Activated naive CD4-positive, alpha-beta T cell treated with anti-CD3 and anti-CD28 coated beads, Interleukin-2, amount 10 ng/mL, durations not matched to agents 7 days and 5 days (primary cell): ENCODE results near the gene SLFN12L.
"Not testable (repeated sequence)": the region's sequence is repeated elsewhere in the genome, so short reads cannot be mapped to it uniquely, and the experiment has no call there.

Source experiments
- CTCF ChIA-PET: fragments of 350-600 bp; sonication (Branson Sonifier 250); formaldehyde crosslinking; loops from one replicate; lab custom pipeline; 2021; ENCODE audit warnings: antibody characterized with exemption; lab: Charles Lee
- DNase-seq: peaks from one replicate; pipeline ENCODE4 v3.0.0-alpha.2; 2020
- H3K27ac Mint-ChIP-seq: one replicate; pipeline ENCODE4 v1.8.0; 2021; ENCODE audit warnings: mild to moderate bottlenecking, moderate library complexity, mixed read lengths
- H3K27me3 Mint-ChIP-seq: one replicate; pipeline ENCODE4 v1.8.0; 2021; ENCODE audit warnings: mild to moderate bottlenecking, mixed read lengths
- H3K36me3 Mint-ChIP-seq: one replicate; pipeline ENCODE4 v1.8.0; 2021; ENCODE audit warnings: mixed read lengths
- H3K4me1 Mint-ChIP-seq: one replicate; pipeline ENCODE4 v1.8.0; 2021; ENCODE audit warnings: mixed read lengths
- H3K4me3 Mint-ChIP-seq: one replicate; pipeline ENCODE4 v1.8.0; 2021; ENCODE audit warnings: mild to moderate bottlenecking, moderate library complexity, mixed read lengths
- H3K9me3 Mint-ChIP-seq: one replicate; pipeline ENCODE4 v1.8.0; 2021; ENCODE audit warnings: mixed read lengths

The SLFN12L gene

GRCh38 chr17:35537601-35538141 lies at the start of gene SLFN12L:
SLFN12L (minus strand) TSS chr17:35537678; CDS start chr17:35522364, 15,314 bp downstream.
- H3K27ac Mint-ChIP-seq: peak within 1 kb of the TSS; percentile 100
- peak within 1 kb of the TSS; percentile 78 for H3K4me3 Mint-ChIP-seq
- H3K27me3 Mint-ChIP-seq: no peaks in the 10 kb centered on the region
- CTCF ChIA-PET: interaction anchor here (1.0 to 8.1 kb wide), 7 partner anchors 41 to 418 kb away, joined by 3 to 86 read pairs (median 5); partner anchors contain the start of genes PEX12, RAD51D and SLFN5
- DNase-seq: peak; percentile 56
- peaks cover 51% of the 10 kb centered on the region for H3K4me1 Mint-ChIP-seq
- H3K36me3 Mint-ChIP-seq: peaks cover 34% of the 10 kb centered on the region
- no peaks in the 10 kb centered on the region for H3K9me3 Mint-ChIP-seq

- Mint-ChIP-seq H3K36me3 (peaks cover 4% of the 10 kb centered on the region), H3K27me3 (peaks cover 10% of the 10 kb centered on the region), H3K9me3 (no peaks in the 10 kb centered on the region), H3K4me1 (peaks cover 32% of the 10 kb centered on the region), H3K27ac (peak overlapping the region; percentile 97), H3K4me3 (peak overlapping the region; percentile 92)
- CTCF ChIA-PET: interaction anchor here (1.3 to 1.4 kb wide), 2 partner anchors 8 to 10 kb away, joined by 3 to 4 read pairs; partner anchors contain the start of gene PEX12
- DNase-seq: no peak
Observed at GRCh38 chr17:35586569-35587073, 49.1 kb upstream of the SLFN12L start.

GRCh38 chr17:35584061-35584460 lies 46.6 kb upstream of the SLFN12L start:
- H3K36me3 Mint-ChIP-seq: no peaks in the 10 kb centered on the region
- CTCF ChIA-PET: no interaction called here
- no peak overlapping the region for H3K4me3 Mint-ChIP-seq
- H3K4me1 Mint-ChIP-seq: peaks cover 25% of the 10 kb centered on the region
- peaks cover 10% of the 10 kb centered on the region for H3K27me3 Mint-ChIP-seq
- no peaks in the 10 kb centered on the region for H3K9me3 Mint-ChIP-seq
- no peak overlapping the region for H3K27ac Mint-ChIP-seq
- no peak for DNase-seq

- no peaks in the 10 kb centered on the region for H3K9me3 Mint-ChIP-seq
- CTCF ChIA-PET: interaction anchor here (0.6 to 2.2 kb wide), 7 partner anchors 8 to 81 kb away, joined by 3 to 10 read pairs (median 3); partner anchors contain the start of gene AP2B1
- peaks cover 10% of the 10 kb centered on the region for H3K27me3 Mint-ChIP-seq
- peak overlapping the region; percentile 99 for H3K4me3 Mint-ChIP-seq
- peak overlapping the region; percentile 99 for H3K27ac Mint-ChIP-seq
- peaks cover 32% of the 10 kb centered on the region for H3K4me1 Mint-ChIP-seq
- DNase-seq: no peak
- H3K36me3 Mint-ChIP-seq: peaks cover 12% of the 10 kb centered on the region
Observed at GRCh38 chr17:35578929-35579432, 41.5 kb upstream of the SLFN12L start.

GRCh38 chr17:35578197-35578928 lies 40.9 kb upstream of the SLFN12L start, which contains the start of gene PEX12:
PEX12 (minus strand) TSS chr17:35578571; CDS start chr17:35578021, 550 bp downstream.
- peak within 1 kb of the TSS; percentile 99 for H3K4me3 Mint-ChIP-seq
- no peaks in the 10 kb centered on the region for H3K9me3 Mint-ChIP-seq
- CTCF ChIA-PET: interaction anchor here (0.6 to 2.2 kb wide), 8 partner anchors 8 to 82 kb away, joined by 3 to 10 read pairs (median 3); partner anchors contain the start of genes AP2B1 and SLFN12L
- H3K36me3 Mint-ChIP-seq: peaks cover 12% of the 10 kb centered on the region
- H3K4me1 Mint-ChIP-seq: peaks cover 32% of the 10 kb centered on the region
- peak within 1 kb of the TSS; percentile 99 for H3K27ac Mint-ChIP-seq
- peaks cover 8% of the 10 kb centered on the region for H3K27me3 Mint-ChIP-seq
- peak; percentile 94 for DNase-seq

- Mint-ChIP-seq H3K4me1 (peaks cover 32% of the 10 kb centered on the region), H3K9me3 (no peaks in the 10 kb centered on the region), H3K4me3 (peak overlapping the region; percentile 99), H3K36me3 (peaks cover 14% of the 10 kb centered on the region), H3K27ac (peak overlapping the region; percentile 99), H3K27me3 (peaks cover 4% of the 10 kb centered on the region)
- CTCF ChIA-PET: interaction anchor here (0.9 to 2.2 kb wide), 6 partner anchors 9 to 43 kb away, joined by 3 to 10 read pairs (median 4); partner anchors contain the start of genes AP2B1 and SLFN12L
- peak; percentile 27 for DNase-seq
Observed at GRCh38 chr17:35577830-35578196, 40.3 kb upstream of the SLFN12L start.

GRCh38 chr17:35575759-35576158 lies 38.3 kb upstream of the SLFN12L start:
- CTCF ChIA-PET: no interaction called here
- H3K27ac Mint-ChIP-seq: no peak overlapping the region

GRCh38 chr17:35569405-35569804 lies 31.9 kb upstream of the SLFN12L start:
- peak overlapping the region; percentile 75 for H3K4me3 Mint-ChIP-seq

More at GRCh38 chr17:35575759-35576158, 38.3 kb upstream of the SLFN12L start:
- Mint-ChIP-seq H3K36me3 (peaks cover 14% of the 10 kb centered on the region), H3K27me3 (no peaks in the 10 kb centered on the region), H3K9me3 (no peaks in the 10 kb centered on the region), H3K4me1 (peaks cover 36% of the 10 kb centered on the region), H3K4me3 (no peak overlapping the region)
- DNase-seq: no peak

GRCh38 chr17:35568561-35568960 lies 31.1 kb upstream of the SLFN12L start:
- peak; percentile 52 for DNase-seq
- Mint-ChIP-seq H3K27me3 (peaks cover 18% of the 10 kb centered on the region), H3K9me3 (no peaks in the 10 kb centered on the region), H3K36me3 (peaks cover 8% of the 10 kb centered on the region), H3K4me1 (peaks cover 35% of the 10 kb centered on the region), H3K27ac (peak overlapping the region; percentile 88), H3K4me3 (peak overlapping the region; percentile 75)
- CTCF ChIA-PET: interaction anchor here (0.6 to 1.2 kb wide), 2 partner anchors 9 to 504 kb away, joined by 3 read pairs; no protein-coding TSS in a partner anchor

More at GRCh38 chr17:35569405-35569804, 31.9 kb upstream of the SLFN12L start:
- DNase-seq: no peak
- peaks cover 18% of the 10 kb centered on the region for H3K27me3 Mint-ChIP-seq
- H3K36me3 Mint-ChIP-seq: peaks cover 8% of the 10 kb centered on the region
- peaks cover 35% of the 10 kb centered on the region for H3K4me1 Mint-ChIP-seq
- no peaks in the 10 kb centered on the region for H3K9me3 Mint-ChIP-seq
- CTCF ChIA-PET: interaction anchor here (1.2 kb wide), 1 partner anchor 10 kb away, joined by 3 read pairs; no protein-coding TSS in a partner anchor
- H3K27ac Mint-ChIP-seq: no peak overlapping the region

- Mint-ChIP-seq H3K4me3 (peak overlapping the region; percentile 75), H3K9me3 (no peaks in the 10 kb centered on the region), H3K27me3 (peaks cover 27% of the 10 kb centered on the region), H3K36me3 (peaks cover 6% of the 10 kb centered on the region), H3K4me1 (peaks cover 35% of the 10 kb centered on the region), H3K27ac (peak overlapping the region; percentile 82)
- no peak for DNase-seq
- CTCF ChIA-PET: no interaction called here
Observed at GRCh38 chr17:35566968-35567367, 29.5 kb upstream of the SLFN12L start.

- DNase-seq, H3K36me3 Mint-ChIP-seq, H3K9me3 Mint-ChIP-seq, CTCF ChIA-PET, H3K27ac Mint-ChIP-seq, H3K4me3 Mint-ChIP-seq: not testable (repeated sequence)
- Mint-ChIP-seq H3K27me3 (peaks cover 56% of the 10 kb centered on the region), H3K4me1 (peaks cover 14% of the 10 kb centered on the region)
Observed at GRCh38 chr17:35563181-35563580, 25.7 kb upstream of the SLFN12L start.

GRCh38 chr17:35560703-35561102 lies 23.2 kb upstream of the SLFN12L start, which contains the start of gene SLFN14:
SLFN14 (minus strand) TSS chr17:35560819; CDS start chr17:35558062, 2,757 bp downstream.
- Mint-ChIP-seq H3K27ac (peak within 1 kb of the TSS; percentile 20), H3K4me3 (no peak within 1 kb of the TSS), H3K4me1 (peaks cover 3% of the 10 kb centered on the region), H3K36me3 (no peaks in the 10 kb centered on the region), H3K27me3 (peaks cover 64% of the 10 kb centered on the region), H3K9me3 (no peaks in the 10 kb centered on the region)
- CTCF ChIA-PET: no interaction called here
- no peak for DNase-seq

GRCh38 chr17:35559495-35560210 lies 22.2 kb upstream of the SLFN12L start:
- DNase-seq: no peak
- Mint-ChIP-seq H3K27ac (no peak overlapping the region), H3K4me1 (peaks cover 3% of the 10 kb centered on the region), H3K9me3 (no peaks in the 10 kb centered on the region), H3K27me3 (peaks cover 59% of the 10 kb centered on the region), H3K36me3 (no peaks in the 10 kb centered on the region), H3K4me3 (no peak overlapping the region)
- CTCF ChIA-PET: interaction anchor here (0.9 kb wide), 2 partner anchors 10 to 53 kb away, joined by 3 read pairs; no protein-coding TSS in a partner anchor
